ENCODE measurements around the gene CTAGE6. TPM values are rescaled to one million over a fixed set of nuclear protein-coding genes. Genes with fewer than 3 reads are reported as not detected.

Gene CTAGE6
- total and polyA plus RNA-seq, 8 donors, result 1.3 to 9.3 TPM; not detected in 6

Small RNA genes within 50 kb of the gene (small RNA-seq; reads per million reads assigned to genes)
- gene RNU6-267P, result 0 reads per million in 4 donors

Other genes starting within 250 kb of the CTAGE6 start
- gene CTAGE15, start 185.9 kb downstream of the CTAGE6 start, total RNA-seq, result 1 to 10 TPM in 3 of 5 donors, not detected in 2; 3.3 to 6.7 (median 6.4) TPM
- gene CTAGE15, start 185.9 kb downstream of the CTAGE6 start, polyA plus RNA-seq, result under 1 TPM in 1 of 3 donors, not detected in 2; 0.63 TPM
- gene TCAF2, start 136.7 kb downstream of the CTAGE6 start, total RNA-seq, result 1 to 10 TPM in 3 of 5 donors, not detected in 2; 2.6 to 3.5 (median 2.9) TPM
- 1 to 10 TPM in 1 of 3 donors, under 1 TPM in 2; 0.87 to 1.8 (median 0.92) TPM for gene TCAF2, start 136.7 kb downstream of the CTAGE6 start, polyA plus RNA-seq
- 10 to 100 TPM; 13.4 to 94.6 (median 30.3) TPM for gene TCAF1, start 144.5 kb upstream of the CTAGE6 start, total RNA-seq
- gene TCAF1, start 144.5 kb upstream of the CTAGE6 start, polyA plus RNA-seq, result 10 to 100 TPM in 2 of 3 donors, 1 to 10 TPM in 1; 9.7 to 23.7 (median 22.2) TPM
- gene OR2F2, start 177.5 kb upstream of the CTAGE6 start, total RNA-seq, result not detected
- not detected for gene OR2F2, start 177.5 kb upstream of the CTAGE6 start, polyA plus RNA-seq
- under 1 TPM in 1 of 5 donors, not detected in 4; 0.18 TPM for gene OR2F1, start 197.1 kb upstream of the CTAGE6 start, total RNA-seq
- not detected for gene OR2F1, start 197.1 kb upstream of the CTAGE6 start, polyA plus RNA-seq
- gene OR6B1, start 242.6 kb upstream of the CTAGE6 start, total RNA-seq, result not detected
- not detected for gene OR6B1, start 242.6 kb upstream of the CTAGE6 start, polyA plus RNA-seq